ENCODE data around the gene RLN3.
"Not testable (repeated sequence)": the region's sequence is repeated elsewhere in the genome, so short reads cannot be mapped to it uniquely, and the experiment has no call there.

RLN3 gene

DNA sequence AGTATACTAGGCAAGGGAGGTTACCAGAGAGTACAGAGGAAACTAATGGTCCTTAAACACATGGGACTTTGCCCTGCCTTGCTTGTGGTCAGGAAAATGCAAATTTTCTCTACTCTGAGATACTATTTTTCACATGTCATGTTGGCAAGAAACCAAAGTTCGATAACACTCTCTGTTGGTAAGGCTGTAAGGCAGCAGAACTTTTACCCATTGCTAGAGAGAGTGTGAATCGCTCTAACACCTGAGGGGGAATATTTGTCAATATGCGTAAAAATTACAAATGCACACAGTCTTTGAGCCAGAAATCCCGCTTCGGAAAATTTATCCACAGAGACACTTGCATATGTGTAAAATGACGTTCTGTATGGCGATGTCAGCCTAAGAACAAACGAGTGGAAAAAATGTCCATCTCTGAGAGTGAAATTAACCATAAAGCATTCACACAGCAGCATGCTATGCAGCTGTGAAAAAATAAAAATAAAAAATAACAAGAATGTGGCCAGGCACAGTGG lies 12.4 kb upstream of the RLN3 start:
- Histone ChIP-seq H3K4me3 (ENCODE audit: low read length, poor library complexity, severe bottlenecking) (no peak overlapping the region), H3K9ac (ENCODE audit: low read depth, low read length, poor library complexity, severe bottlenecking) (peak overlapping the region; percentile 29), H2AFZ (ENCODE audit: low read length) (no peak overlapping the region), H4K20me1 (ENCODE audit: insufficient read depth, low read length, poor library complexity, severe bottlenecking) (no peaks in the 10 kb centered on the region), H3F3A (ENCODE audit: low read depth) (no peaks in the 10 kb centered on the region; the same call in 1 of the 2 replicates), H3K4me1 (ENCODE audit: insufficient read depth, low read length, poor library complexity, severe bottlenecking) (peaks cover 5% of the 10 kb centered on the region), H3K27me3 (ENCODE audit: insufficient read depth, low read length, poor library complexity, severe bottlenecking) (no peaks in the 10 kb centered on the region), H3K9me3 (ENCODE audit: insufficient read depth, low read depth, low read length) (no peaks in the 10 kb centered on the region), H3K36me3 (ENCODE audit: insufficient read depth, low read length) (no peaks in the 10 kb centered on the region), H3K4me2 (ENCODE audit: low read depth, low read length, poor library complexity, severe bottlenecking) (peak overlapping the region; percentile 9), H3K9me2 (replicated peaks; ENCODE audit: low read depth, low read length) (no peaks in the 10 kb centered on the region), H3K79me2 (ENCODE audit: insufficient read depth, low read length) (no peaks in the 10 kb centered on the region)
- no peak for TF ChIP-seq EZH2phosphoT487 (IDR thresholded peaks at IDR 0.05; ENCODE audit: borderline replicate concordance)
- TF ChIP-seq, protein P1, sequence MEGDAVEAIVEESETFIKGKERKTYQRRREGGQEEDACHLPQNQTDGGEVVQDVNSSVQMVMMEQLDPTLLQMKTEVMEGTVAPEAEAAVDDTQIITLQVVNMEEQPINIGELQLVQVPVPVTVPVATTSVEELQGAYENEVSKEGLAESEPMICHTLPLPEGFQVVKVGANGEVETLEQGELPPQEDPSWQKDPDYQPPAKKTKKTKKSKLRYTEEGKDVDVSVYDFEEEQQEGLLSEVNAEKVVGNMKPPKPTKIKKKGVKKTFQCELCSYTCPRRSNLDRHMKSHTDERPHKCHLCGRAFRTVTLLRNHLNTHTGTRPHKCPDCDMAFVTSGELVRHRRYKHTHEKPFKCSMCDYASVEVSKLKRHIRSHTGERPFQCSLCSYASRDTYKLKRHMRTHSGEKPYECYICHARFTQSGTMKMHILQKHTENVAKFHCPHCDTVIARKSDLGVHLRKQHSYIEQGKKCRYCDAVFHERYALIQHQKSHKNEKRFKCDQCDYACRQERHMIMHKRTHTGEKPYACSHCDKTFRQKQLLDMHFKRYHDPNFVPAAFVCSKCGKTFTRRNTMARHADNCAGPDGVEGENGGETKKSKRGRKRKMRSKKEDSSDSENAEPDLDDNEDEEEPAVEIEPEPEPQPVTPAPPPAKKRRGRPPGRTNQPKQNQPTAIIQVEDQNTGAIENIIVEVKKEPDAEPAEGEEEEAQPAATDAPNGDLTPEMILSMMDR (conservative IDR thresholded peaks at IDR 0.05; ENCODE audit: low read length) = no peak

DNA sequence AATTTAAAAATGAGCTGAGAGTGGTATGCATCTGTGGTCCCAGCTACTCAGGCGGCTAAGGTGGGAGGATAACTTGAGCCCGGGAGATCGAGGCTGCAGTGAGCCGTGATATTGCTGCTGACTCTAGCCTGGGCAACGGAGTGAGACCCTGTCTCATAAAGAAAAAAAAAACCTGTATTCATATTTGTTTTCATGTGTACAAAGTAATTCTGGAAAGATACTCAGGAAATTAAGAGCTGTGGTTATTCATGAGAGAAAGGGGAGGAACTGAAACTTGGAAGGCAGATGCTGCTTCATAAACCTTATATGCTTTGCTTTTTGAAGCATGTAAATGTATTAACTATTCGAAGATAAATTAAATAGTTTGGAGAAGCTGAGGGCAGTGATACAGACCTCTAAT lies 8.8 kb upstream of the RLN3 start:
- Histone ChIP-seq H2AFZ (ENCODE audit: low read length) (no peak overlapping the region), H3F3A (ENCODE audit: low read depth) (no peaks in the 10 kb centered on the region; the same call in 1 of the 2 replicates), H3K9me2 (replicated peaks; ENCODE audit: low read depth, low read length) (no peaks in the 10 kb centered on the region), H3K4me3 (ENCODE audit: low read length, poor library complexity, severe bottlenecking) (no peak overlapping the region), H3K79me2 (ENCODE audit: insufficient read depth, low read length) (no peaks in the 10 kb centered on the region), H4K20me1 (ENCODE audit: insufficient read depth, low read length, poor library complexity, severe bottlenecking) (no peaks in the 10 kb centered on the region), H3K4me2 (ENCODE audit: low read depth, low read length, poor library complexity, severe bottlenecking) (no peak overlapping the region), H3K9me3 (ENCODE audit: insufficient read depth, low read depth, low read length) (no peaks in the 10 kb centered on the region), H3K36me3 (ENCODE audit: insufficient read depth, low read length) (no peaks in the 10 kb centered on the region), H3K4me1 (ENCODE audit: insufficient read depth, low read length, poor library complexity, severe bottlenecking) (peaks cover 9% of the 10 kb centered on the region), H3K27me3 (ENCODE audit: insufficient read depth, low read length, poor library complexity, severe bottlenecking) (no peaks in the 10 kb centered on the region), H3K9ac (ENCODE audit: low read depth, low read length, poor library complexity, severe bottlenecking) (no peak overlapping the region)
- TF ChIP-seq, protein P1 (conservative IDR thresholded peaks at IDR 0.05; ENCODE audit: low read length) = no peak
- TF ChIP-seq EZH2phosphoT487 (IDR thresholded peaks at IDR 0.05; ENCODE audit: borderline replicate concordance) = no peak

DNA sequence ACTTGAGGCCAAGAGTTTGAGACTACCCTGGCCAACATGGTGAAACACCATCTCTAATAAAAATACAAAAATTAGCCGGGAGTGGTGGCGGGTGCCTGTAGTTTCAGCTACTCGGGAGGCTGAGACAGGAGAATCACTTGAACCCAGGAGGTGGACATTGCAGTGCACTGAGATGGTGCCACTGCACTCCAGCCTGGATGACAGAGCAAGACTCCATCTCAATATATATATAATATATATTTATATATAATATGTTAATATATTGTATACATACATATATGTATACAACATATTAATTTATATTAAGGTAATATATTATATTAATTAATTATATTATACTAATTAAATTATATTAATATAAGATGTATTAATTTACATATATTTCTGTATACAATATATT lies 8.2 kb upstream of the RLN3 start:
- not testable (repeated sequence) for H3K4me1 ChIP-seq (ENCODE audit: insufficient read depth, low read length, poor library complexity, severe bottlenecking); H3K79me2 ChIP-seq (ENCODE audit: insufficient read depth, low read length); H3K9me3 ChIP-seq (ENCODE audit: insufficient read depth, low read depth, low read length); H3K36me3 ChIP-seq (ENCODE audit: insufficient read depth, low read length); H3K4me3 ChIP-seq (ENCODE audit: low read length, poor library complexity, severe bottlenecking); H3K9me2 ChIP-seq (replicated peaks; ENCODE audit: low read depth, low read length); H3K27me3 ChIP-seq (ENCODE audit: insufficient read depth, low read length, poor library complexity, severe bottlenecking); H4K20me1 ChIP-seq (ENCODE audit: insufficient read depth, low read length, poor library complexity, severe bottlenecking); H3K4me2 ChIP-seq (ENCODE audit: low read depth, low read length, poor library complexity, severe bottlenecking); H2AFZ ChIP-seq (ENCODE audit: low read length); H3K9ac ChIP-seq (ENCODE audit: low read depth, low read length, poor library complexity, severe bottlenecking); H3F3A ChIP-seq (ENCODE audit: low read depth)

DNA sequence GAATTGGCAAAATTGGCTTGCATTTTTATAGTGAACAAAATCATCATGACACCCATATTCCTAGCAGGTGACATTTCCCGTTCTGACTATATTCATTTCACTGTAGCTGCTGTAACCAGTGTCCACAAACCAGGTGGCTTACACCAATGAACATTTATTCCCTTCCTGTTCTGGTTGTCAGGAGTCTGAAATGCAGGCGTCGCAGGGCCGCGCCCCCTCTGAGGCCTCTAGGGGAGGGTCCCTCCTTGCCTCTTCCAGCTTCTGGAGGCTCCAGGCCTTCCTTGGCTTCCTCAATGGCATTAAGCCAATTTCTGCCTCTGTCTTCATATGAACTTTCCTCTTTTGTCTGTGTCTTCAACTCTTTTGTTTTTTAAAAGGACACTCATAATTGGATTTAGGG lies 6.5 kb upstream of the RLN3 start:
- Histone ChIP-seq H3K4me1 (ENCODE audit: insufficient read depth, low read length, poor library complexity, severe bottlenecking) (peaks cover 4% of the 10 kb centered on the region), H3K36me3 (ENCODE audit: insufficient read depth, low read length) (no peaks in the 10 kb centered on the region), H2AFZ (ENCODE audit: low read length) (peak overlapping the region; percentile 27; the same call in 1 of the 2 replicates), H3K4me2 (ENCODE audit: low read depth, low read length, poor library complexity, severe bottlenecking) (no peak overlapping the region), H3K9me2 (replicated peaks; ENCODE audit: low read depth, low read length) (no peaks in the 10 kb centered on the region), H3K79me2 (ENCODE audit: insufficient read depth, low read length) (no peaks in the 10 kb centered on the region), H3K9me3 (ENCODE audit: insufficient read depth, low read depth, low read length) (no peaks in the 10 kb centered on the region), H3K4me3 (ENCODE audit: low read length, poor library complexity, severe bottlenecking) (no peak overlapping the region), H3K27me3 (ENCODE audit: insufficient read depth, low read length, poor library complexity, severe bottlenecking) (no peaks in the 10 kb centered on the region), H4K20me1 (ENCODE audit: insufficient read depth, low read length, poor library complexity, severe bottlenecking) (no peaks in the 10 kb centered on the region), H3K9ac (ENCODE audit: low read depth, low read length, poor library complexity, severe bottlenecking) (no peak overlapping the region), H3F3A (ENCODE audit: low read depth) (no peaks in the 10 kb centered on the region; the same call in 1 of the 2 replicates)
- TF ChIP-seq, protein P1 (conservative IDR thresholded peaks at IDR 0.05; ENCODE audit: low read length) = no peak
- no peak for TF ChIP-seq EZH2phosphoT487 (IDR thresholded peaks at IDR 0.05; ENCODE audit: borderline replicate concordance)

Measured in Loucy (cell line).